ENCODE results near the gene DDX39A.
"Not testable (repeated sequence)": the region's sequence is repeated elsewhere in the genome, so short reads cannot be mapped to it uniquely, and the experiment has no call there.

DDX39A gene

DNA sequence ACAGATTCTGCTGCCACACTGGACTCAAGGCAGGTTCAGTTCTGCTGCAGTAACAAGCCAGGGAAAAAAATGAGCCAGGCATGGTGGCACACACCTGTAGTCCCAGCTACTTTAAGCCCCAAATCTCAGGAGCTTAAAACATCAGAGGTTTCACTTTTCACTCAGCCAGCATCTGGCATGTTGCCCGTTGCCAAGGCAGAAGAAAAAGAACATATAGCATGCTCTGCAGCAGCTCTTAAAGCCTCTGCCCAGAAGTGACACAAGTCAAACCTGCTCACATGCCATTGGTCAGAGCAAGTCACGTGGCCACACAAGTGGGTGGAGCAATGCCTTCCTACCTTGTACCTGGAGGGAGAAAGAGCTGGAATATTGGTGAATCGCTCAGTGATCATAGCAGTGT, 52.6 kb downstream of the DDX39A start:
- Histone ChIP-seq H3K27me3 (ENCODE audit: insufficient read depth, low read depth, severe bottlenecking) (no peaks in the 10 kb centered on the region), H3K27ac (no peak overlapping the region), H3K36me3 (no peaks in the 10 kb centered on the region), H3K4me3 (ENCODE audit: low read depth, low read length) (no peak overlapping the region), H3K9me3 (ENCODE audit: severe bottlenecking) (no peaks in the 10 kb centered on the region)
- TF ChIP-seq, protein P1, sequence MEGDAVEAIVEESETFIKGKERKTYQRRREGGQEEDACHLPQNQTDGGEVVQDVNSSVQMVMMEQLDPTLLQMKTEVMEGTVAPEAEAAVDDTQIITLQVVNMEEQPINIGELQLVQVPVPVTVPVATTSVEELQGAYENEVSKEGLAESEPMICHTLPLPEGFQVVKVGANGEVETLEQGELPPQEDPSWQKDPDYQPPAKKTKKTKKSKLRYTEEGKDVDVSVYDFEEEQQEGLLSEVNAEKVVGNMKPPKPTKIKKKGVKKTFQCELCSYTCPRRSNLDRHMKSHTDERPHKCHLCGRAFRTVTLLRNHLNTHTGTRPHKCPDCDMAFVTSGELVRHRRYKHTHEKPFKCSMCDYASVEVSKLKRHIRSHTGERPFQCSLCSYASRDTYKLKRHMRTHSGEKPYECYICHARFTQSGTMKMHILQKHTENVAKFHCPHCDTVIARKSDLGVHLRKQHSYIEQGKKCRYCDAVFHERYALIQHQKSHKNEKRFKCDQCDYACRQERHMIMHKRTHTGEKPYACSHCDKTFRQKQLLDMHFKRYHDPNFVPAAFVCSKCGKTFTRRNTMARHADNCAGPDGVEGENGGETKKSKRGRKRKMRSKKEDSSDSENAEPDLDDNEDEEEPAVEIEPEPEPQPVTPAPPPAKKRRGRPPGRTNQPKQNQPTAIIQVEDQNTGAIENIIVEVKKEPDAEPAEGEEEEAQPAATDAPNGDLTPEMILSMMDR (IDR thresholded peaks at IDR 0.05; ENCODE audit: low read depth, low read length) = no peak
- DNase-seq = peak; percentile 44

DNA sequence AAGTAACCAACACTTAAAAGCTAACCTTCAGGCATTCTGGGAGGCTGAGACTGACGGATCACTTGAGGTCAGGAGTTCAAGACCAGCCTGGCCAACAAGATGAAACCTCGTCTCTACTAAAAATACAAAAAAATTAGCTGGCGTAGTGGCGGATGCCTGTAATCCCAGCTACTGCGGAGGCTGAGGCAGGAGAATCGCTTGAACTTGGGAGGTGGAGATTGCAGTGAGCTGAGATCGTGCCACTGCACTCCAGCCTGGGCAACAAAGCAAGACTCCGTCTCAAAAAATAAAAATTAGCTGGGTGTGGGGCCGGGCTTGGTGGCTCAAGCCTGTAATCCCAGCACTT, 55.1 kb downstream of the DDX39A start:
- H3K27me3 ChIP-seq (ENCODE audit: insufficient read depth, low read depth, severe bottlenecking); DNase-seq; H3K9me3 ChIP-seq (ENCODE audit: severe bottlenecking); H3K36me3 ChIP-seq: not testable (repeated sequence)
- H3K4me3 ChIP-seq (ENCODE audit: low read depth, low read length) = peak overlapping the region; percentile 48
- H3K27ac ChIP-seq = peak overlapping the region; percentile 87

DNA sequence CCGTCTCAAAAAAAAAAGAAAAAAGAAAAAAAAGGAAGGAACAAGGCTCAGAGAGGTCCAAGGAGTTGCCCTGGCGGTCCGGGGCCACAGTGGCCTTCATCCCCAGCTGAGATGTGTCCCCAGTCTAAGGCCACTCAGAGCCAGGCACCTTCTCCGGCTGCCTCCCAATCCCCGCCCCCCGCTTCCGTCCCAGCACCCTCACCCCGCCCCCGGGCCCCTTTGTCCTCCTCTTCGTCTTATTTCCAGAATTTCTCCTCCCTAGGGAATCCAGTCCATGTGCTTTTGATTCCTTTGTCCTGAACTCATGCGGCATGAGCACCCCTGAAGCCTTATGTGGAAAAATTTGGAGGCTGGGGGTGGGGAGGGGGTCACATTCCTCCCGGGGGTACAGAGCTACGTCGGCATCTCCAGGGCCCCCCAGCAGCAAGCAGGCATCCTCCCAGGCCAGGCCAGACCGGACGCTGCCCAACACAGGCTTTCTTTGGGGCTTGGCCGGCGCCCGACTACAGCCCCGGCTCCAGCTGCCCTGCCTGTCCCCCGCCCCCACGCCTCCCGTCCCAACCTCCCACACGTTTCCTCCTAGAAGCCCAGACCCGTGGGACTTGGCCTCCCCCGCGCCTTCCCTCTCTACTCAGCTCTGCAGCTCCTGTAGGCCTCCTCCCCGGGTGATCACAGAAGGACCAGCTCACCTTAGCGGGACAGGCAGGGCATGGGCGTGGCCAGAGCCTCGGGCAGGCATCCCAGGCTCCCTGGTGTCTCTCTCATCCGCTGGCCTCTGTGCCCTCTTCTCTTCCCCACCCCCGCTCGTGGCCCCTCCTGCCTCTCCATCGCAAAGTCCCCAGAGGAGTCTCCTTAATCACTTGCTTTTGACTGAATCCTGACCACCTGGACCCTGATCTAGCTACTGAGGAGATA, 55.7 kb downstream of the DDX39A start:
- TF ChIP-seq, protein P1 (IDR thresholded peaks at IDR 0.05; ENCODE audit: low read depth, low read length) = no peak
- H3K27ac ChIP-seq = peak overlapping the region; percentile 87
- no peaks in the 10 kb centered on the region for H3K36me3 ChIP-seq
- peak; percentile 96 for DNase-seq
- H3K27me3 ChIP-seq (ENCODE audit: insufficient read depth, low read depth, severe bottlenecking) = no peaks in the 10 kb centered on the region
- no peaks in the 10 kb centered on the region for H3K9me3 ChIP-seq (ENCODE audit: severe bottlenecking)
- peak overlapping the region; percentile 48 for H3K4me3 ChIP-seq (ENCODE audit: low read depth, low read length)

DNA sequence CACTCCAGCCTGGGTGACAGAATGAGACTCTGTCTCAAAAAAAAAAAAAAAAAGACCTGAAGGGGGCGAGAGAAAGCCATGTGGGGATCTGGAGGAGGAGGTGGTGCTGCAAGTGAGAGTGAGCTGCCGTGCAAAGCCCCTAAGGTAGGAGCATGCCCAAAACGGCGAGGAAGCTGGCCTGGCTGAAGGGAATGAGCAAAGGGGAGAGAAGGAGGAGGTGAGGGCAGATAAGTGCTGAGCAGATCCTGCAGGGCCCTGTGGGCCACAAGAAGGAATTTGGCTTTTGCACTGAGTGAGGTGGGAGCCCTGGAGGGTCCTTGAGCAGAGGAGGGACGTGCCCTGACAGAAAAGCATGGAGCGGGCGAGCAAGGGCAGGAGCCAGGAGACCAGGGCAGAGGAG, 57.3 kb downstream of the DDX39A start:
- Histone ChIP-seq H3K27me3 (ENCODE audit: insufficient read depth, low read depth, severe bottlenecking) (no peaks in the 10 kb centered on the region), H3K4me3 (ENCODE audit: low read depth, low read length) (no peak overlapping the region), H3K36me3 (no peaks in the 10 kb centered on the region), H3K27ac (no peak overlapping the region; the same call in 1 of the 2 replicates), H3K9me3 (ENCODE audit: severe bottlenecking) (no peaks in the 10 kb centered on the region)
- peak; percentile 43 for DNase-seq
- TF ChIP-seq, protein P1 (IDR thresholded peaks at IDR 0.05; ENCODE audit: low read depth, low read length) = peak; percentile 45; the same call in 1 of the 2 replicates

Measured in WERI-Rb-1 (cell line).